GM12891 (cell line): ENCODE measurements around the gene TRANK1.

ENCODE experiments used
- POLR2A ChIP-seq: IDR thresholded peaks from 2 replicates; pipeline ENCODE4 v1.6.1; 2011; ENCODE audit warnings: low read depth, low read length, control low read depth
- POLR2AphosphoS5 ChIP-seq: IDR thresholded peaks from 2 replicates; pipeline ENCODE4 v1.6.1; 2011; ENCODE audit warnings: low read depth, low read length, control low read depth
- SPI1 ChIP-seq: IDR thresholded peaks from 2 replicates; pipeline ENCODE4 v1.6.1; 2011; ENCODE audit warnings: low read depth, low read length, control low read depth
- TAF1 ChIP-seq: IDR thresholded peaks from 2 replicates; pipeline ENCODE4 v1.6.1; 2011; ENCODE audit warnings: low read depth, low read length, control low read depth

- TF ChIP-seq POLR2AphosphoS5, result no peak
- TF ChIP-seq POLR2A, result no peak
- TF ChIP-seq TAF1, result no peak
- TF ChIP-seq SPI1, result no peak
Observed at GRCh38 chr3:36991923-36992805, 47.3 kb upstream of the TRANK1 start.
